Measurements from ENCODE around the gene ST3GAL3.

Gene ST3GAL3

GRCh38 chr1:43707190-43708001, at the start of gene ST3GAL3:
TSS of gene ST3GAL3 (plus strand) at chr1:43707536. CDS start at chr1:43736263, 28,727 bp downstream.
- peak; percentile 96 for DNase-seq (ENCODE audit: extremely low read depth, insufficient read length)
- H3K4me3 ChIP-seq (replicated peaks; ENCODE audit: low read depth, low read length) = peak within 1 kb of the TSS; percentile 89
- H3K36me3 ChIP-seq (ENCODE audit: control insufficient read depth, insufficient read depth, low read length) = peaks cover 18% of the 10 kb centered on the region
- no peaks in the 10 kb centered on the region for H3K27me3 ChIP-seq (replicated peaks; ENCODE audit: control insufficient read depth, insufficient read depth, low read length)
- no peak for TF ChIP-seq CTCF (IDR thresholded peaks at IDR 0.05; ENCODE audit: insufficient read depth, low read length, poor library complexity, severe bottlenecking)

GRCh38 chr1:43659212-43660166, 47.8 kb upstream of the ST3GAL3 start:
- Histone ChIP-seq H3K36me3 (ENCODE audit: control insufficient read depth, insufficient read depth, low read length) (peaks cover 30% of the 10 kb centered on the region), H3K27me3 (replicated peaks; ENCODE audit: control insufficient read depth, insufficient read depth, low read length) (no peaks in the 10 kb centered on the region), H3K4me3 (replicated peaks; ENCODE audit: low read depth, low read length) (no peak overlapping the region)
- TF ChIP-seq CTCF (IDR thresholded peaks at IDR 0.05; ENCODE audit: insufficient read depth, low read length, poor library complexity, severe bottlenecking) = no peak
- DNase-seq (ENCODE audit: extremely low read depth, insufficient read length) = no peak

- Histone ChIP-seq H3K4me3 (replicated peaks; ENCODE audit: low read depth, low read length) (no peak overlapping the region), H3K27me3 (replicated peaks; ENCODE audit: control insufficient read depth, insufficient read depth, low read length) (no peaks in the 10 kb centered on the region), H3K36me3 (ENCODE audit: control insufficient read depth, insufficient read depth, low read length) (peaks cover 30% of the 10 kb centered on the region)
- no peak for DNase-seq (ENCODE audit: extremely low read depth, insufficient read length)
- no peak for TF ChIP-seq CTCF (IDR thresholded peaks at IDR 0.05; ENCODE audit: insufficient read depth, low read length, poor library complexity, severe bottlenecking)
Measured at GRCh38 chr1:43660355-43660754, 47.0 kb upstream of the ST3GAL3 start.

GRCh38 chr1:43664369-43664768, 43.0 kb upstream of the ST3GAL3 start:
- H3K36me3 ChIP-seq (ENCODE audit: control insufficient read depth, insufficient read depth, low read length) = peaks cover 44% of the 10 kb centered on the region
- H3K27me3 ChIP-seq (replicated peaks; ENCODE audit: control insufficient read depth, insufficient read depth, low read length) = no peaks in the 10 kb centered on the region
- no peak for TF ChIP-seq CTCF (IDR thresholded peaks at IDR 0.05; ENCODE audit: insufficient read depth, low read length, poor library complexity, severe bottlenecking)
- DNase-seq (ENCODE audit: extremely low read depth, insufficient read length) = no peak
- no peak overlapping the region for H3K4me3 ChIP-seq (replicated peaks; ENCODE audit: low read depth, low read length)

- Histone ChIP-seq H3K36me3 (ENCODE audit: control insufficient read depth, insufficient read depth, low read length) (peaks cover 52% of the 10 kb centered on the region), H3K4me3 (replicated peaks; ENCODE audit: low read depth, low read length) (no peak overlapping the region), H3K27me3 (replicated peaks; ENCODE audit: control insufficient read depth, insufficient read depth, low read length) (no peaks in the 10 kb centered on the region)
- no peak for TF ChIP-seq CTCF (IDR thresholded peaks at IDR 0.05; ENCODE audit: insufficient read depth, low read length, poor library complexity, severe bottlenecking)
- DNase-seq (ENCODE audit: extremely low read depth, insufficient read length) = no peak
Measured at GRCh38 chr1:43666608-43667007, 40.7 kb upstream of the ST3GAL3 start.

All from GM06990 (cell line).